ENCODE data around the gene OR6S1. TPM values are rescaled to one million over a fixed set of nuclear protein-coding genes. Genes with fewer than 3 reads are reported as not detected.

The OR6S1 gene
- total and polyA plus RNA-seq, 2 of the 8 experiments (the other 6 are each of a cell fraction or from before 2014, with no cell fraction given), result not detected

DNA sequence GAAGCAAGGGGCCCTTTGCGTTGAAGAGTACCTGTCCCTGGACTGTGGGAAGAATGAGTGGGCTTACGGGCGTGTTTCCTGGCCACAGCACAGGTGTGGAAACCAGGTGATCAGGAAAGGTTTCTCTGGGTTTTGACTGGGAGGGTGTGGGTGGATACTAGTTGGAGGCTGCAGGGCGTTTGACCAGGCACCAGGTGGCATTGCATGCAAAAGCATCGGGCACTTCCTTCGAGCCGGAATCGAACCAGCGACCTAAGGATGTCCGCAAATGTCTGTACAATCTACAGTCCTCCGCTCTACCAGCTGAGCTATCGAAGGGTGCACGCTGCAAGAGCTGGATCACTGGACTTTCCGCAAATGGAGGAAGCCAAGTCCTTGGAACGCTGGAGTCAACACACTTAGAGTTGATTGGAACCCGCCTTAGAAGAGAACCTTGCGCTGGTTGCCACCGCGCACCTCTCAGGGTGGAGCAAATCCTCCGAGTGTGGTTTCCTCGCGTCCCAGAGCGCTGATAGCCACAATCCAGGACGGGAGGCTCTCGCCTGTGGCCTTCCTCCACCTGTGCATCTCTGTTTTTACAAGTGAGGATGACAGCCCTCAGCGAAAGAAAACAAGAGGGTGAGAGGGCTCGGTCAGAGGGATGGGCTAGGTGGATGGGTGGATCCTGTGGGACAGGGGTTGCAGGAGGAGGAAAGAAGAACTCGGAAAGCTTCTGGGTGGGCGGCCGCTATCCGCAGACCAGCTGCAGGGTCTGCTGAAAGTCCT is 21.7 kb upstream of the OR6S1 start (continued):
- TF ChIP-seq, protein P1, sequence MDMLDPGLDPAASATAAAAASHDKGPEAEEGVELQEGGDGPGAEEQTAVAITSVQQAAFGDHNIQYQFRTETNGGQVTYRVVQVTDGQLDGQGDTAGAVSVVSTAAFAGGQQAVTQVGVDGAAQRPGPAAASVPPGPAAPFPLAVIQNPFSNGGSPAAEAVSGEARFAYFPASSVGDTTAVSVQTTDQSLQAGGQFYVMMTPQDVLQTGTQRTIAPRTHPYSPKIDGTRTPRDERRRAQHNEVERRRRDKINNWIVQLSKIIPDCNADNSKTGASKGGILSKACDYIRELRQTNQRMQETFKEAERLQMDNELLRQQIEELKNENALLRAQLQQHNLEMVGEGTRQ (IDR thresholded peaks at IDR 0.05; ENCODE audit: low read length), result no peak
- no peak for TF ChIP-seq EGR1 (IDR thresholded peaks at IDR 0.05; ENCODE audit: borderline replicate concordance, low read depth, low read length)
- TF ChIP-seq FOSL1 (IDR thresholded peaks at IDR 0.05; ENCODE audit: insufficient read depth, low read depth, low read length), result no peak
- TF ChIP-seq, protein P2, sequence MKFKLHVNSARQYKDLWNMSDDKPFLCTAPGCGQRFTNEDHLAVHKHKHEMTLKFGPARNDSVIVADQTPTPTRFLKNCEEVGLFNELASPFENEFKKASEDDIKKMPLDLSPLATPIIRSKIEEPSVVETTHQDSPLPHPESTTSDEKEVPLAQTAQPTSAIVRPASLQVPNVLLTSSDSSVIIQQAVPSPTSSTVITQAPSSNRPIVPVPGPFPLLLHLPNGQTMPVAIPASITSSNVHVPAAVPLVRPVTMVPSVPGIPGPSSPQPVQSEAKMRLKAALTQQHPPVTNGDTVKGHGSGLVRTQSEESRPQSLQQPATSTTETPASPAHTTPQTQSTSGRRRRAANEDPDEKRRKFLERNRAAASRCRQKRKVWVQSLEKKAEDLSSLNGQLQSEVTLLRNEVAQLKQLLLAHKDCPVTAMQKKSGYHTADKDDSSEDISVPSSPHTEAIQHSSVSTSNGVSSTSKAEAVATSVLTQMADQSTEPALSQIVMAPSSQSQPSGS (IDR thresholded peaks at IDR 0.05; ENCODE audit: low read length), result no peak
- peak; percentile 62 for TF ChIP-seq RBBP5 (IDR thresholded peaks at IDR 0.05; ENCODE audit: borderline replicate concordance, low read depth, low read length)
- TF ChIP-seq POU5F1 (IDR thresholded peaks at IDR 0.05; ENCODE audit: low read depth, low read length), result no peak
- TF ChIP-seq KDM5A (IDR thresholded peaks at IDR 0.05; ENCODE audit: low read length), result no peak
- TF ChIP-seq SIX5 (IDR thresholded peaks at IDR 0.05; ENCODE audit: low read depth, low read length), result no peak
- TF ChIP-seq ZNF274 (IDR thresholded peaks at IDR 0.05; ENCODE audit: borderline replicate concordance, extremely low read depth, low read length), result no peak
- TF ChIP-seq EP300 (IDR thresholded peaks at IDR 0.05; ENCODE audit: borderline replicate concordance in 1 of 2, low read depth in 2 of 2, low read length in 2 of 2), result no peak
- TF ChIP-seq CREB1 (IDR thresholded peaks at IDR 0.05), result no peak
- no peak for TF ChIP-seq SUZ12 (IDR thresholded peaks at IDR 0.05; ENCODE audit: low read length)
- TF ChIP-seq TEAD4 (IDR thresholded peaks at IDR 0.05; ENCODE audit: low read depth, low read length), result peak; percentile 60; the same call in 1 of the 2 replicates
- TF ChIP-seq BACH1 (IDR thresholded peaks at IDR 0.05; ENCODE audit: low read length), result no peak
- TF ChIP-seq, protein P3, sequence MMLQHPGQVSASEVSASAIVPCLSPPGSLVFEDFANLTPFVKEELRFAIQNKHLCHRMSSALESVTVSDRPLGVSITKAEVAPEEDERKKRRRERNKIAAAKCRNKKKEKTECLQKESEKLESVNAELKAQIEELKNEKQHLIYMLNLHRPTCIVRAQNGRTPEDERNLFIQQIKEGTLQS (IDR thresholded peaks at IDR 0.05; ENCODE audit: insufficient read depth, low read depth, low read length), result no peak
- TF ChIP-seq CEBPB (IDR thresholded peaks at IDR 0.05; ENCODE audit: low read depth, low read length), result peak; percentile 54; the same call in 1 of the 2 replicates
- no peak for TF ChIP-seq RFX5 (IDR thresholded peaks at IDR 0.05; ENCODE audit: borderline replicate concordance, low read depth, low read length)
- TF ChIP-seq JUND (IDR thresholded peaks at IDR 0.05; ENCODE audit: low read length), result no peak
- no peak for TF ChIP-seq PHF8 (conservative IDR thresholded peaks at IDR 0.05; ENCODE audit: low read depth, low read length)
- TF ChIP-seq CTBP2 (IDR thresholded peaks at IDR 0.05; ENCODE audit: borderline replicate concordance, insufficient read depth, insufficient read length, low read length), result no peak
- no peak for TF ChIP-seq RXRA (IDR thresholded peaks at IDR 0.05; ENCODE audit: insufficient read depth, low read depth, low read length)
